H1 (cell line): ENCODE results near the gene TMEM30A. TPM values are rescaled to one million over a fixed set of nuclear protein-coding genes. Genes with fewer than 3 reads are reported as not detected.

Experiments used
- CTCF ChIA-PET: fragments of 300-600 bp; sonication (Branson Sonifier 250); formaldehyde crosslinking; loops from one replicate; lab custom pipeline; 2021; ENCODE audit not compliant: partially characterized antibody; lab: Charles Lee
- POLR2A ChIA-PET: fragments of 300-600 bp; sonication (Branson Sonifier 250); formaldehyde crosslinking; loops from one replicate; lab custom pipeline; 2021; ENCODE audit warnings: inconsistent platforms; ENCODE audit not compliant: partially characterized antibody; lab: Charles Lee
- DNase-seq, 2 experiments: peaks; one replicate each; pipeline versions ENCODE4 v3.0.0 to v3.0.0-alpha.2; 2010 to 2022; ENCODE audit warnings: low spot score in 2 of 2, low read depth in 1 of 2, mixed read lengths in 1 of 2
- FAIRE-seq: peaks from 2 replicates; lab custom pipeline; 2011; peaks lifted over from hg19 to GRCh38; lab: Jason Lieb, UNC
- H2AFZ ChIP-seq: 2 replicates; pipeline ENCODE4 v1.8.1; 2012; ENCODE audit warnings: low read length, inconsistent platforms
- H2AK5ac ChIP-seq: 2 replicates; pipeline ENCODE4 v1.6.1; 2013; ENCODE audit warnings: low read depth, low read length
- H2BK120ac ChIP-seq: replicated peaks from 2 replicates; pipeline ENCODE3; 2013; ENCODE audit warnings: low read depth, low read length, inconsistent platforms
- H2BK12ac ChIP-seq: 2 replicates; pipeline ENCODE4 v1.6.1; 2013; ENCODE audit warnings: low read depth, low read length
- H2BK15ac ChIP-seq: 2 replicates; pipeline ENCODE4 v1.6.1; 2013; ENCODE audit warnings: low read length
- H2BK20ac ChIP-seq: 2 replicates; pipeline ENCODE4 v1.6.1; 2013; ENCODE audit warnings: low read length
- H2BK5ac ChIP-seq: 2 replicates; pipeline ENCODE4 v1.6.1; 2013; ENCODE audit warnings: low read depth, low read length
- H3K14ac ChIP-seq: 2 replicates; pipeline ENCODE4 v1.6.1; 2013; ENCODE audit warnings: inconsistent platforms; ENCODE audit not compliant: insufficient read length
- H3K18ac ChIP-seq: 2 replicates; pipeline ENCODE4 v1.6.1; 2013; ENCODE audit warnings: low read length; ENCODE audit errors: extremely low read depth
- H3K23ac ChIP-seq: 2 replicates; pipeline ENCODE4 v1.6.1; 2013; ENCODE audit warnings: inconsistent platforms; ENCODE audit not compliant: insufficient read length
- H3K23me2 ChIP-seq: 2 replicates; pipeline ENCODE4 v1.6.1; 2013; ENCODE audit warnings: low read depth, low read length
- H3K27ac ChIP-seq: 2 replicates; pipeline ENCODE4 v1.6.1; 2011; ENCODE audit warnings: low read depth, low read length, inconsistent platforms
- H3K27me3 ChIP-seq, 4 experiments: replicated peaks in 1 of 4; 1 replicate in 1 of 4; 2 replicates in 3 of 4; pipeline versions ENCODE4 v1.6.1 to v1.8.1; 2011 to 2013; ENCODE audit warnings: low read length in 3 of 4, mild to moderate bottlenecking in 3 of 4, inconsistent platforms in 2 of 4, mixed read lengths in 2 of 4, moderate library complexity in 1 of 4; ENCODE audit not compliant: control insufficient read depth in 3 of 4, insufficient read depth in 3 of 4; ENCODE audit errors: extremely low read depth in 1 of 4
- H3K36me3 ChIP-seq, 4 experiments: 2 replicates each; pipeline versions ENCODE4 v1.6.1 to v1.8.1; 2011 to 2013; ENCODE audit warnings: mild to moderate bottlenecking in 4 of 4, low read length in 3 of 4, moderate library complexity in 2 of 4, control low read depth in 1 of 4, inconsistent platforms in 1 of 4; ENCODE audit not compliant: insufficient read depth in 4 of 4, control insufficient read depth in 2 of 4
- H3K4ac ChIP-seq: replicated peaks from 2 replicates; pipeline ENCODE3; 2013; ENCODE audit warnings: low read length, low read depth, mixed read lengths, inconsistent platforms; ENCODE audit not compliant: insufficient read length
- H3K4me1 ChIP-seq, 4 experiments: replicated peaks in 1 of 4; 1 replicate in 1 of 4; 2 replicates in 3 of 4; pipeline versions ENCODE4 v1.6.1 to v1.8.1; 2011 to 2013; ENCODE audit warnings: low read length in 3 of 4, inconsistent platforms in 2 of 4, mixed read lengths in 1 of 4; ENCODE audit not compliant: insufficient read depth in 4 of 4, control insufficient read depth in 3 of 4
- H3K4me2 ChIP-seq, 2 experiments: 2 replicates each; pipeline versions ENCODE4 v1.6.1 to v1.8.1; 2011 to 2013; ENCODE audit warnings: low read depth in 2 of 2, low read length in 2 of 2, control low read depth in 1 of 2, inconsistent platforms in 1 of 2, mild to moderate bottlenecking in 1 of 2; ENCODE audit not compliant: insufficient read depth in 1 of 2
- H3K4me3 ChIP-seq, 4 experiments: fragments of 200-600, 300-600 bp in 1 of 4; sonication (generic), shearing (Covaris generic), sonication (Bioruptor Twin) in 1 of 4; 2 replicates each; pipeline versions ENCODE4 v1.5.1 to v1.8.1; 2011 to 2016; ENCODE audit warnings: low read length in 4 of 4, low read depth in 3 of 4, control low read depth in 2 of 4, inconsistent platforms in 2 of 4, mild to moderate bottlenecking in 2 of 4, mixed read lengths in 1 of 4, moderate library complexity in 1 of 4; ENCODE audit not compliant: insufficient read depth in 2 of 4; ENCODE audit errors: extremely low read depth in 1 of 4
- H3K56ac ChIP-seq: replicated peaks from 2 replicates; pipeline ENCODE3; 2013; ENCODE audit warnings: low read depth, mild to moderate bottlenecking, mixed read lengths, low read length, inconsistent platforms; ENCODE audit not compliant: insufficient read length
- H3K79me1 ChIP-seq: 2 replicates; pipeline ENCODE4 v1.6.1; 2013; ENCODE audit warnings: low read depth, low read length, control low read depth
- H3K79me2 ChIP-seq, 2 experiments: 2 replicates each; pipeline versions ENCODE4 v1.6.1 to v1.8.1; 2012 to 2013; ENCODE audit warnings: low read length in 2 of 2, mild to moderate bottlenecking in 2 of 2, inconsistent platforms in 1 of 2; ENCODE audit not compliant: insufficient read depth in 2 of 2, control insufficient read depth in 1 of 2
- H3K9ac ChIP-seq, 4 experiments: replicated peaks in 1 of 4; 1 replicate in 1 of 4; 2 replicates in 3 of 4; pipeline versions ENCODE4 v1.6.1 to v1.8.1; 2011 to 2013; ENCODE audit warnings: low read depth in 3 of 4, low read length in 3 of 4, control low read depth in 2 of 4, mild to moderate bottlenecking in 2 of 4, moderate library complexity in 2 of 4, inconsistent platforms in 1 of 4; ENCODE audit errors: extremely low read depth in 1 of 4
- H3K9me3 ChIP-seq, 2 experiments: 2 replicates each; pipeline versions ENCODE4 v1.6.1 to v1.8.1; 2012 to 2013; ENCODE audit warnings: mild to moderate bottlenecking in 2 of 2, moderate library complexity in 2 of 2, control low read depth in 1 of 2, inconsistent platforms in 1 of 2, low read depth in 1 of 2, low read length in 1 of 2, mixed read lengths in 1 of 2; ENCODE audit not compliant: insufficient read depth in 2 of 2
- H4K20me1 ChIP-seq, 2 experiments: replicated peaks in 1 of 2; 2 replicates each; pipeline versions ENCODE3 to v1.8.1; 2011 to 2013; ENCODE audit warnings: inconsistent platforms in 2 of 2, low read length in 2 of 2, mild to moderate bottlenecking in 1 of 2; ENCODE audit not compliant: insufficient read depth in 2 of 2, control insufficient read depth in 1 of 2
- H4K5ac ChIP-seq: 2 replicates; pipeline ENCODE4 v1.6.1; 2013; ENCODE audit warnings: low read length, low read depth, mixed read lengths, inconsistent platforms; ENCODE audit not compliant: insufficient read length
- H4K8ac ChIP-seq: 2 replicates; pipeline ENCODE4 v1.8.0; 2013; ENCODE audit warnings: mild to moderate bottlenecking, moderate library complexity, low read length, inconsistent platforms; ENCODE audit not compliant: insufficient read depth; ENCODE audit errors: extremely low read depth
- H4K91ac ChIP-seq: replicated peaks from 2 replicates; pipeline ENCODE3; 2013; ENCODE audit warnings: low read length, mixed read lengths, inconsistent platforms; ENCODE audit not compliant: insufficient read length
- HDAC6 ChIP-seq: IDR thresholded peaks from one replicate; pipeline ENCODE4 v1.7.1; 2012; ENCODE audit warnings: low read depth, mild to moderate bottlenecking, inconsistent platforms, low read length, moderate library complexity
- JUN ChIP-seq: IDR thresholded peaks from 2 replicates; pipeline ENCODE4 v1.6.1; 2011; ENCODE audit warnings: low read depth, mild to moderate bottlenecking, improper control_type of control experiment, low read length
- MAFK ChIP-seq: IDR thresholded peaks from 2 replicates; pipeline ENCODE4 v1.6.1; 2012; ENCODE audit warnings: low read depth, mild to moderate bottlenecking, improper control_type of control experiment, low read length
- NANOG ChIP-seq: IDR thresholded peaks from 2 replicates; pipeline ENCODE4 v1.6.1; 2011; ENCODE audit warnings: low read length, low read depth, mild to moderate bottlenecking, inconsistent platforms; ENCODE audit not compliant: insufficient read depth, poor library complexity, severe bottlenecking
- PHF8 ChIP-seq: fragments of 200-600 bp; sonication (generic); conservative IDR thresholded peaks from 2 replicates; pipeline ENCODE4 v1.7.1; 2012; ENCODE audit warnings: low read depth, mild to moderate bottlenecking, inconsistent platforms, low read length, moderate library complexity
- SP1 ChIP-seq: IDR thresholded peaks from 2 replicates; pipeline ENCODE4 v1.6.1; 2011; ENCODE audit warnings: low read depth, low read length
- SP2 ChIP-seq: IDR thresholded peaks from 2 replicates; pipeline ENCODE4 v1.6.1; 2012; ENCODE audit warnings: mild to moderate bottlenecking, low read length, inconsistent platforms
- TEAD4 ChIP-seq: IDR thresholded peaks from 2 replicates; pipeline ENCODE4 v1.6.1; 2012; ENCODE audit warnings: low read depth, low read length, inconsistent platforms, mixed read lengths
- YY1 ChIP-seq: IDR thresholded peaks from 2 replicates; pipeline ENCODE4 v1.6.1; 2011; ENCODE audit warnings: low read depth, mild to moderate bottlenecking, low read length
- WGBS, 2 experiments: shearing (Covaris generic) in 1 of 2; methylation state at CpG; one replicate each; pipeline versions ENCODE4 v1.1.6 to v1.1.7; 2013 to 2015; ENCODE audit warnings: low lambda C conversion rate in 2 of 2, mixed read lengths in 2 of 2, inconsistent platforms in 1 of 2, low coverage in 1 of 2, missing lambda C conversion rate in 1 of 2; ENCODE audit not compliant: insufficient replicate concordance in 2 of 2, insufficient coverage in 1 of 2, insufficient read length in 1 of 2; ENCODE audit errors: extremely low coverage in 1 of 2, missing lambda C conversion rate in 1 of 2; 5-methylcytosine and 5-hydroxymethylcytosine counted together
- polyA plus RNA-seq, 7 experiments: library from polyadenylated mRNA; depleted of rRNA in 3 of 7; stranded (reverse) in 5 of 7; unstranded in 2 of 7; fragments of >200 nt in 5 of 7; fragments of 200-250 nt in 2 of 7; gene quantifications; 1 replicate in 5 of 7; 2 replicates in 1 of 7; 4 replicates in 1 of 7; pipeline versions ENCODE4 v1.2.1 to v1.2.3, GENCODE V29; 2011 to 2013; ENCODE audit warnings: missing spikeins in 2 of 7, mixed read lengths in 2 of 7
- total RNA-seq: library from RNA; stranded (reverse); fragmentation: NEBNext Ultra II Directional; extraction: Animal tissue kit (Norgen Biotek cat#: 25700); gene quantifications from 2 replicates; pipeline ENCODE4 v1.2.1, GENCODE V29; 2021
- TF ChIP-seq, protein P1 (sequence below): IDR thresholded peaks from 2 replicates; pipeline ENCODE4 v1.6.1; 2012; ENCODE audit warnings: inconsistent platforms
- TF ChIP-seq, protein P2 (sequence below): IDR thresholded peaks from 2 replicates; pipeline ENCODE4 v1.6.1; 2011; ENCODE audit warnings: low read length, improper control_type of control experiment

TMEM30A gene
- total and polyA plus RNA-seq, 2 of the 8 experiments (the other 6 are each of a cell fraction or from before 2014, with no cell fraction given): 10.5 to 71.0 TPM

DNA sequence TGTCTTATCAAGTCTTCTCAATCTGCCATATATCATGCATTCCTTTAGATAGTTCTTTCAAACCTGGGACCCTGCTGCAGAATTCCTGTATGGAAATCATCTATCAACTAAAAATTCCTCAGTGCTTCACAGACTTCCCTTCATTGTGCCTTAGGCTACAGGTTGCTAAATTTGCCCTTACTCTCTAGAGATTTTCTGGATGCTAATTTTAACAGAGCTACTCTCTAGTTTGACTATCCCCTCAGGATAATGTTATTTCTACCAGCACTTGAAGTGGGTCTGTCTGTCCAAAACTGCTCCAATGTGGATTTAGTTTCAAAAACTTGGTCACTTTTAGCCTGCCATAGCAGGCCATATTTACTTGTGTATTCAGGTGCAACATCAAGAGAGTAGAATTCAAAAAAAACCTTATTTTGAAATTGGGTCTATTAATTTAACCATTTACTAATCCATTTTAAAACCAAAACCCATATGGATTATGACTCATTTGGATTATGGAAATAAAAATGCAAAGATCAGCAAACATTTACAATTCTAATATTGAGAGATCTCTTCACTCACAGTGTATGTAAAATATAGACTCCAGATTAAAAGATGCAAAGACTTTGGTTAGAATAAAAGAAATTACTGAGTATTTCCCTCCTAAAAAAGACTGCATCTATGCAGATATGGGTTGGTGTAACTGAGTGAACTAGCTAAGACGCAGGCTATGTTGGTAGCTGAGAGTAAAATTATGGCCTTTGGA lies 27.1 kb downstream of the TMEM30A start:
- DNase-seq (no peak), FAIRE-seq (no peak)
- no peaks in the 10 kb centered on the region for H3K23me2 ChIP-seq
- peaks cover 0 to 35% (median 8%) of the 10 kb centered on the region in 4 experiments; a peak in 6 of 8 replicates for H3K36me3 ChIP-seq
- H2AFZ ChIP-seq: no peak overlapping the region
- H4K8ac ChIP-seq: no peak overlapping the region
- H2BK20ac ChIP-seq: no peak overlapping the region
- no peak overlapping the region for H3K23ac ChIP-seq
- no peak overlapping the region for H4K91ac ChIP-seq
- no peaks in the 10 kb centered on the region for H4K20me1 ChIP-seq
- H3K4me2 ChIP-seq: no peak overlapping the region
- no peaks in the 10 kb centered on the region for H3K79me1 ChIP-seq
- no peaks in the 10 kb centered on the region for H3K9me3 ChIP-seq
- H3K4ac ChIP-seq: no peak overlapping the region
- H4K5ac ChIP-seq: no peak overlapping the region
- H3K27me3 ChIP-seq: no peaks in the 10 kb centered on the region
- H3K56ac ChIP-seq: no peak overlapping the region
- no peaks in the 10 kb centered on the region for H3K79me2 ChIP-seq
- H3K4me1 ChIP-seq: no peaks in the 10 kb centered on the region
- H3K4me3 ChIP-seq: no peak overlapping the region
- no peak overlapping the region for H2AK5ac ChIP-seq
- no peak overlapping the region for H2BK120ac ChIP-seq
- ChIA-PET CTCF (interaction anchor here (0.8 to 2.2 kb wide), 3 partner anchors 8 to 13 kb away, joined by 3 to 10 read pairs (median 3); no protein-coding TSS in a partner anchor), POLR2A (interaction anchor here (1.0 to 1.3 kb wide), 3 partner anchors 11 to 77 kb away, joined by 3 to 4 read pairs (median 3); partner anchors contain the start of gene COX7A2)
- no peak overlapping the region for H2BK12ac ChIP-seq
- no peak overlapping the region for H3K14ac ChIP-seq
- 88% methylated on average over 1 of the region's 1 CpG; no CpG with 5 or more reads in 1 of the 2 experiments for WGBS, 2 experiments
- no peak overlapping the region for H2BK15ac ChIP-seq
- no peak overlapping the region for H3K18ac ChIP-seq
- no peak overlapping the region for H2BK5ac ChIP-seq
- H3K9ac ChIP-seq: no peak overlapping the region
- no peak overlapping the region for H3K27ac ChIP-seq
- TF ChIP-seq YY1: no peak
- no peak for TF ChIP-seq MAFK
- TF ChIP-seq, protein P1, sequence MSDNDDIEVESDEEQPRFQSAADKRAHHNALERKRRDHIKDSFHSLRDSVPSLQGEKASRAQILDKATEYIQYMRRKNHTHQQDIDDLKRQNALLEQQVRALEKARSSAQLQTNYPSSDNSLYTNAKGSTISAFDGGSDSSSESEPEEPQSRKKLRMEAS: no peak
- TF ChIP-seq HDAC6: no peak
- no peak for TF ChIP-seq TEAD4
- TF ChIP-seq PHF8: no peak
- TF ChIP-seq JUN: no peak
- no peak for TF ChIP-seq SP2
- TF ChIP-seq SP1: no peak
- TF ChIP-seq NANOG: no peak
- TF ChIP-seq, protein P2, sequence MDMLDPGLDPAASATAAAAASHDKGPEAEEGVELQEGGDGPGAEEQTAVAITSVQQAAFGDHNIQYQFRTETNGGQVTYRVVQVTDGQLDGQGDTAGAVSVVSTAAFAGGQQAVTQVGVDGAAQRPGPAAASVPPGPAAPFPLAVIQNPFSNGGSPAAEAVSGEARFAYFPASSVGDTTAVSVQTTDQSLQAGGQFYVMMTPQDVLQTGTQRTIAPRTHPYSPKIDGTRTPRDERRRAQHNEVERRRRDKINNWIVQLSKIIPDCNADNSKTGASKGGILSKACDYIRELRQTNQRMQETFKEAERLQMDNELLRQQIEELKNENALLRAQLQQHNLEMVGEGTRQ: no peak
